NCI-H510A (cell line): ENCODE results near the gene NTN3.

ENCODE experiments used
- DNase-seq: peaks from one replicate; lab custom pipeline; 2025; lab: John Stamatoyannopoulos, UW

The NTN3 gene

GRCh38 chr16:2497116-2497630 is 26.1 kb downstream of the NTN3 start:
- DNase-seq = no peak

- DNase-seq = no peak
Measured at GRCh38 chr16:2497695-2498484, 26.8 kb downstream of the NTN3 start.

GRCh38 chr16:2498531-2499253 is 27.6 kb downstream of the NTN3 start:
- DNase-seq = no peak

- no peak for DNase-seq
Measured at GRCh38 chr16:2499454-2499853, 28.4 kb downstream of the NTN3 start.

GRCh38 chr16:2499890-2500429 is 28.9 kb downstream of the NTN3 start:
- DNase-seq = no peak

GRCh38 chr16:2500430-2500917 is 29.4 kb downstream of the NTN3 start:
- no peak for DNase-seq

- no peak for DNase-seq
Measured at GRCh38 chr16:2500918-2501750, 30.0 kb downstream of the NTN3 start.

GRCh38 chr16:2501946-2502895 is 31.1 kb downstream of the NTN3 start:
- no peak for DNase-seq

GRCh38 chr16:2505695-2506094 is 34.6 kb downstream of the NTN3 start:
- no peak for DNase-seq

GRCh38 chr16:2507052-2507659 is 36.1 kb downstream of the NTN3 start:
- no peak for DNase-seq

GRCh38 chr16:2507665-2508064 is 36.6 kb downstream of the NTN3 start:
- no peak for DNase-seq

GRCh38 chr16:2508722-2509400 is 37.8 kb downstream of the NTN3 start:
- no peak for DNase-seq

- no peak for DNase-seq
Measured at GRCh38 chr16:2511128-2511800, 40.2 kb downstream of the NTN3 start.

GRCh38 chr16:2511996-2512734 is 41.1 kb downstream of the NTN3 start:
- DNase-seq = no peak

- DNase-seq = no peak
Measured at GRCh38 chr16:2512735-2513404, 41.8 kb downstream of the NTN3 start.

- peak; percentile 75 for DNase-seq
Measured at GRCh38 chr16:2513405-2514332, 42.6 kb downstream of the NTN3 start, which contains the start of gene ATP6V0C. Gene ATP6V0C (plus strand): TSS chr16:2513952. CDS start chr16:2514104, 152 bp downstream.
